CD4-positive, alpha-beta T cell treated with Interleukin-17A for 1 hour (primary cell): Measurements from ENCODE around the gene NR2F2.

Experiments
- DNase-seq: peaks from one replicate; pipeline ENCODE4 v3.0.0-alpha.2; 2020

The NR2F2 gene

DNA sequence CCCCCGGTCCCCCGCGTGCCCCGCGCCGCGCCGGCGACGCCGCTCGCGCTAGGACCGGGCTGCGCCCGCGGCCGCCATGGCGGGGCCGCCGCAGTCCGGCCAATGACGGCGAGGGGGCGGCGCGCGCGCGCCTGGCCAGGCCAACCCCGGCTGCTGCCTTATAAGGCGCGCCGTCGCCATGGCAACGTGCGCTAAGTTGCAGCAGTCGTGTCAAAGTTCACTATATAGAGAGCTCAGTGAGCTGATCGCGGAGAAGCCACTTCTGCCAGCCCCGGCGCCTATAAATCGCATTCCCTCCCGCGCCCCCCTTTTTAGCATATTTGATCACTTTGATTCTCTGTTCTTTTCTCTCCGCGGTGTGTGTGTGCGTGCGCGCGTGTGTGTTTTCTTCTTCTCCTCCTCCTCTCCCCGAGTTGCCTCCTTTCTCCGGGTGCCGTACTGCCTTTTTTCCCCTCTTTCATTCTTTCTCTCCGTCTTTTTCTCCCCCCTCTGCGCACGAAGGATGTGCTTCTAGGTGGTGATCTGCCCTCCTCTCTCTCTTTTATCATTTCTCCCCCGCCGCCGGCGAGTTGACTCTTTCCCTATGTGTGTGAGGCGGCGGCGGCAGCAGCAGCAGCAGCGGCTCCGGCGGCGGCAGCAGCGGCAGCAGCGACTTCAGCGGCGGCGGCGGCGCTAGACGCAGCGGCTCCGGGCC, at the start of gene NR2F2:
NR2F2 (plus strand) TSS at position 251 of the 694 bp plus-strand sequence. CDS start 1,406 bp downstream, outside the sequence.
- DNase-seq: peak; percentile 46

DNA sequence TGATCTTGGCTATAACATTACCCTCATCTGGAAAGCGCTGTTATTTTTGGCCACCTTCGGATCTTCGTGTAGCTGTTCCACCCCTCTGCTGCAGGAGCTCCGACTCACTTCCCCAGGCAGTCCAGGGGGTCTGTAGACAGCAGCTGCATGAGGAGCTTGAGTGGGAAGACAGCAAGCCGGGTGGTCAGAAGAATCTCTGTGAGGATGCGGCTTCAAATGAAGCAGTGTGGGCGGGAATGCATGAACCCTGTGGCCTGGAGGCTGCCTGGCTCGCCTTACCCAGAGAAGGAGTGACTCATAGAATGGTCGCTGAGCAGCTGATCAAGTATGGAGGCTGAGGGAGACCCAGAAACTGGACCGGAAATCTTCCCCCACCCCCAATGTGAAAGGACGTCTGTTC, 45.2 kb upstream of the NR2F2 start:
- no peak for DNase-seq

DNA sequence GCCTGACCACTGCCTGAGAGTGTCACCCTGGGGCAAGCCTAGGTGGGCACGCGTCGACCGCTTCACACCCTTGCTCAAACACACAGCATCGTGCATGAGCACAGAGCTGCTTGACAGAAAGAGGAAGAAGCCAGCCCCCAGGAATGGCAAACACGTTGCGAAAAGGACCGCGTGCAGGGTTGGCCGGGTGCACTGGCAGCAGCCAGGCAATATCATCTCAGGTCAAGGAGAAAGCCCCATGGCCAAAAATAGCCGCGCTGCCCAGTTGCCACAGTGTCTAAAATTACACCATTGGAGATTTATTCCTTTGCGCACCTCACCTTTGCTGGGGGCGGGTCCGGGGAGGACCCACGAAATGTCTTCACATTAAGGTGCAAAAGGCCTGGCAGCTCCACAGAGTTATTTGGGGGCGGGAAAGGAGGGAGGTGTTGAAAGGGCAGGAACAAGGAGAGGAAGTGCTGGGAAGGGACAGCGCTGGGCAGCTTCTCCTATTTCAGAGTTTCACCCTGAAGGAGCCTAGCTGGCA, 44.7 kb upstream of the NR2F2 start:
- DNase-seq: no peak

DNA sequence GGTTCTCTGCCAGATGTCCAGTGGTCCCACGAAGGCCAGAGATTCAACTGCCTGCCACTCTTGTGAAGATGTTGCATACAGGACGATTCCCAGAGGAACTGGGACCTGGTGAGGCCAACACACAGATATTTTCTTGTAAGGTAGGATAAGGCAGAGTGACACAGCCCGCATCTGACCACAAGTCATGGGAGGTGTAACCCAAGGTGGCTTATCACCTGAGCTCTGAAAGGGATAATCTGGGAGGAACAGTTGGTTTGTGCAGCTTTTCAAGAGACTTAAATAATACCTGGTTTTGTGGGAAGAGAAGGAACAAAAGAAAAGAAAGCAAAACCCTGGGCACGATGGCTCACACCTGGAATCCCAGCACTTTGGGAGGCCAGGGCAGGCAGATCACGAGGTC, 39.8 kb upstream of the NR2F2 start:
- DNase-seq: no peak

DNA sequence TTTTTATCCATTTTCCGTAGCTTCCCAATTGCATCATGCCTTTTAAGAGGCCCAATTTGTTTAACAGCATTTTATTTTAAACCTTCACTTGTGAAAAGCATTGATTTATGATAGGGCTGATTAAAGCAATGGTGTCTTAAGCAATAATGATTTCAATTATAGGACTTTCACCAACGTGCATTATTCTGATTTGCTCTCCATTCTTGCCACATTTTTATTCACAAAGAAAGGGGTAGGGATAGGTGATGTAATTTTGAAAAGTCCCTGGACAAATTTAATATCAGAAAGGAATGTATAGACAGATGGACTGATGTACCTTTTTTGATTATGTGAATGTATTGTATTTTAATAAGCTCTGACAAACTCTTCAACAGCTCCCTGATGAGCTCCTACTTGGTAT, 37.9 kb upstream of the NR2F2 start:
- no peak for DNase-seq

DNA sequence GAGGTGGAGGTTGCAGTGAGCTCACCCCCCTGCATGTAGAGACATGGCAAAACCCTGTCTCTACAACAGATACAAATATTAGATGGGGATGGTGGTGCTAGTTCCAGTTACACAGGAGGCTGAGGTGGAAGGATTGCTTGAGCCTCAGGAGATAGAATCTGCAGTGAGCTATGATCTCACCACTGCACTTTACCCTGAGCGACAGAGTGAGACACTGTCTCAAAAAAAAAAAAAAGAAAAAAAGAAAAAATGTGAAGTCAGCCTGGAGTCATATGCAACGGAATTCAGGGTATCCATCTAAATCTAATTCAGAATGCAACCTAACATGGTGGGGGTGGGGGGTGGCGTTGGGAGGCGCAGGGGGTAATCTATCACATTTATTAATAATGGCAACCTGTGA, 37.1 kb upstream of the NR2F2 start:
- DNase-seq: no peak

DNA sequence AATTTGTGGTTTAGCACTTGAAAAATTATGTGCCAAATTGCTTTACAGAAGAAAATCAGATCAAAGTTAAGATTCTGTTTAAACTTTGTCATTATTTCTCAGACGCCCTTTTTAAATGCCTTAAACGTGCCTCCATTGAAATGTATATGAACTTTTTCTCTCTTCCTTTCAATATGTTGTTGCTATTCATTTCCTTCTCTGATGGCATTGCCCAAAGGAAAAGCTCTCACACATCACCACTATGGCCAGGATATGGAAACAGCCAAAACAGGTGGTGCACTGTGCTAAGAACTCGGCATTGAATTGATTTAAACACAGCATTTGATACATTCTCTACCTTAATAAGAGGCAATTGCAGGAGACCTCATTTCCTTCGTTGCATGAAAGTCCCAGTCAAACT, 35.7 kb upstream of the NR2F2 start:
- no peak for DNase-seq

DNA sequence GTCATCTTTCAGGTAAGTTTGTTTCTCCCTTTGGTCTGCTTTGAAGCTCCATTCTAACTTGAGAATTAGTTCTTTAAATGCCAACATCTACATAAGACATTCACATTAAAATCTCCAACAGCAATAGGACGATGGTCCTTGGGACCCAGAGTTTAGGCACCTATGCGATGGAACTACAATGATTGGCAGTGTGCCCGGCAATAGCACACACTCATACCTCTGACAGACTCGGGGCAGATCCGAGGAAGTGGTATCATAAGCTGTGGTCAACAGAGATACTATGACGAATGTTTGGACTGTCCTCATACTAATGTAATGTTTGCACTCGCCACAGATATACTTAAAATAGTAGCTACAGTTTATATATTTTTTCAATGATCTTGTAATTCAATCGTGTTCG, 34.2 kb upstream of the NR2F2 start:
- DNase-seq: no peak

DNA sequence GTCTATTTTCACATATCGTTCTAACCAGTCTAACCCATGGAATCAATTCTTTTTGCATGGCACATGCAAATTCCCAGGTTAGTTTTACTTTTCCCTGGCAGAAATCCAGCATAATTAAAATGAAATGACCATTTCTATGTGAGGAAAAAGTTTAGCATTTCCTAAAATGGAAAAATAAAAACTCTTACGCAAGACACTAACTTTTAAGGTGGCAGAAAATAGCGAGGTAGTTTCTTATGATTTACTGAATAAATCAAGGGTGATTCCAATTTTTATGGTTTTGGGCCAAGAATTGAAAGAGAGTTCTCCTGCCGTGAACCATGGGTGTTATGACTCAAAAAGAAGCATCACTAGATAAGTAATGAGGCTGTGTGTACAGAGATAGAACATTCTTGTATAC, 32.7 kb upstream of the NR2F2 start:
- DNase-seq: no peak

DNA sequence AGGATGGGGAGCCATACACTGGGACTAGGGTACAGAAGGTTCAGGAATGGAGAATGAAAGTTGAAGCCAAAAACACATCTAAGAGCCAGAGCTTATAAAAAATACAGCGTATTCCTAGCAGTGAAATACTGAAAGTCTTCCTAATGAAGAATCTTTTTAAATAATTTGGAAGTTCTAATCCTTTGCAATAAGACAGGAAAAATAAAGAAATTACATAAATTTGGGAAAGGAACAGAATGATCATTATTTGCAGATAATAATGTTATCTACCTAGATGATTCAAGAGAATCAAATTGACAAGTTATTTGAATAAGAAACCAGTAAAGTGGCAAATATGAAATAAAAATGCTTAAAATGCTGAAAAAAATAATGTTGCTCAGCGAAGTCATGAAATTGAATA, 32.3 kb upstream of the NR2F2 start:
- DNase-seq: no peak

DNA sequence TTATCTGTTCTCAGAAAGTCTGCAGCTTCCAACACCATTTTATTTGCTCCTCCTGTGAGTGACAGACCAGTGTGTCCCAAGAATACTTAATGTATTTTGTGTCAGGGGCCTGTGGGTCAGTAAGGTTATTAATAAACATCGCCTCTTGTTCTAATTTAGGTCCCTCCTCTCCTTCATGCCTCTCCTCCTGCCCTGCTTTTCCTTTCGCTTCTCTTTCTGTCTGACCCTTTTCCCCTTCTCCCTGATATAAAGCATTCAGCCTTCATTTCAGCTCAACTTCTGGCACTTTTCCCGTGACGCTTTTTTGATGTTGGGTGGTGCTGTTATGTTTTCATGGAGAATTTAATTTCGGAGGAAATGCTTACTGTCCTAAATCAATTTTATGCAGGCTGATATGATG, 29.7 kb upstream of the NR2F2 start:
- DNase-seq: no peak

DNA sequence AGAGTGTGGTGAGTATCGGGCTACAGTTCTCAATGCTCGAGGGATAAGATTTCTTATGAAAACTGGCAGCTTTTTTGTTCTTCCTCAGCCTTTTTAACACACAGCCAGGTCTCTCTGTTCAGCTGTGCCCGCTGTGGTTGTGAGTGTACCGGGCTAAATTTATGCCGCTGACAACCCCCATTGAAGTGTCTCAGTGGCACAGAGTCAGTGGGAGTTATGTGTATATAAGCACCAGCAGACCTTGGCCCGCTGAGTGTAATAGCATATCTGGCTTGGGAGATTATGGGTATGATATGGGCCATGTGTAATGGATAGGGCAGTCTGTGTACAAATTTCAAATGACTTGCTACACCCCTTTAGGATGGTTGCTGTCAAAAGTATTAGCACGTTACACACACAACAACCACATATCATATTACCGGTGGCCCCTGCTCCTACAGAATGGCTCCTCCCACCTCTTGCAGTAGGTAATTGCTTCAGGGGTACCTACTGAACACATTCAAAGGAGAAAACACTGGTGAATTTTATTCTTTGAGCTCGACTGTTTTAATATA, 26.9 kb upstream of the NR2F2 start:
- no peak for DNase-seq

DNA sequence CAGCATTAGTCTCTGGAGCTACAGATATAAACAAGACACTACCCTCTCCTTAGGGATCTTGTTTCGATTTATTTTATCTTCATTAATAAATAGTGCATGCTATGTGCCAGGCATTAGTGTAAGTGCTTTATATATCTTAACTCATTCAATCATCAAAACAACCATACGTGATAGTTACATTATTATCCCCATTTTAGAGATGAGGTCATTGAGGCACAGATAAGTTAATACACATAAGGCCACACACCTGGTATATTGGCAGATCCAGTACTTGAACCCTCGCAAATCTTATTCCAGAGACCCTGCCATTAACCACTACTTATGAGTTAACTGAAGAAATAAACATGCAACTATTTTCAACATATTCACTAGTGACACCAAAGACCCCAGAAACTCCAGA, 25.7 kb upstream of the NR2F2 start:
- no peak for DNase-seq

DNA sequence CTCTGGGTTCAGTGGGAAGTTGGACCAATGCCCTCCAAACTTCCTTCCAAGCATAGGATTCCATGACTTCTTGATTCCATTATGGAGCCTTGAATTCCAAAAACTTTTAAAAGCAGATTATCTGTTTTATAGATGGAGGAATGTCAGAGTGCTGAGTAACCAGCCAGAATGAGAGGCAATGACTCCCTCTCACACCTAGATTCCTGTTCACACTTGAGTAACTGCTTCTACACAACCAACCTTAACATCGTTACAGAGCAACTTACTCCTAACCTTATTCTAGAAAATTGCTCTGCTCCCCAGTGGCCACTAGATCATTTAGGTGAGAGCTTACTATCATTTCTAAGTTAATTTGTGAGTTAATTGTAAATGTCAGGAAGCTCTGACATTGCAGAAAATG, 24.2 kb upstream of the NR2F2 start:
- no peak for DNase-seq

DNA sequence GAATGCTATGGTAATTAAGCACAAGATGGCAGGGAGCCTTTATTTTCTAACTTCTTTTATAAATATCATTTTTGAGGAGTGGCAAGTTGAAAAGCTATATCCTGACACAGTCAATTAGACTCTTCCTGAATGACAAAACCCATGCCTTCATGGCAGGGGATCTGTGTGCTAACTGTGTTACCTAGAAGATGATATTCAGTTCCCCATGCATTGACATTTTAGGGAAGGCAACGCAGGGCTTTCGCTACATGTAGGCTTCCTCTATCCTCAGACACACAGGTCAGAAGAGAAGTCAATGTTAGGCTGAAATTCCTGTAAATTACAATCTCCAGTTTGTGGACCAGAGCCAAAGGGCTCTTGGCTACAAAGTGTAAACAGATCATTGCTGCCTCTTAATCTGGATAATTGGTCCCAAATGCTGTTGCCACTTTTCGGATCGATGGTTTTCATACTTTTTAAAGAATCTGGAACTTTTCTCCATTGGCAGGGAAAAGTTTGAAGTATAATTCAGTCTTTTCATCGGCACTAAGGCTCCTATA, 22.6 kb upstream of the NR2F2 start:
- no peak for DNase-seq

DNA sequence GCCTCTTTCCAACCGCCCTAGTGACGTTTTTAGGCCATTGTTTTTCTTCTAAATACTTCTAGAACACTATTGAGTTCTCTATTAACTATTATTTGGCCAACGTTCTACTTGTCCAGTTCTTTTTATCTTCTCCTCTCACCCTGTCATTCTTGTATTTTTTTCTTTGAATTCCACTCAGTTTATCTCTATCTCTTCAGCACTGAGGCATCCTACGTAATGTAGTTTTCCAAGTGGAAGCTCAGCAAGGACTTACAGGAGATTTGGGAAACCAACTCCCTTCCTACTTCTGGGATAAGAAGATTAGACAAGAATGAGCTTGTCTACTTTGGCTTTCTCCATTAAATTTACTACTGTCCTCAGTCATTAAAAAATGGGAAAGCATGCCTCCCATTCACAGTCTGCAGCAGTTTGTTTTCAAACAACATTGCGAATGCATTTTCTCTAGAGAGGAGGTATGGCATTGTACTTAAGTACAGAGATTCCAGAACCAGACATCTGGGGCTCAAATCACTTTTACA, 21.3 kb upstream of the NR2F2 start:
- DNase-seq: no peak

DNA sequence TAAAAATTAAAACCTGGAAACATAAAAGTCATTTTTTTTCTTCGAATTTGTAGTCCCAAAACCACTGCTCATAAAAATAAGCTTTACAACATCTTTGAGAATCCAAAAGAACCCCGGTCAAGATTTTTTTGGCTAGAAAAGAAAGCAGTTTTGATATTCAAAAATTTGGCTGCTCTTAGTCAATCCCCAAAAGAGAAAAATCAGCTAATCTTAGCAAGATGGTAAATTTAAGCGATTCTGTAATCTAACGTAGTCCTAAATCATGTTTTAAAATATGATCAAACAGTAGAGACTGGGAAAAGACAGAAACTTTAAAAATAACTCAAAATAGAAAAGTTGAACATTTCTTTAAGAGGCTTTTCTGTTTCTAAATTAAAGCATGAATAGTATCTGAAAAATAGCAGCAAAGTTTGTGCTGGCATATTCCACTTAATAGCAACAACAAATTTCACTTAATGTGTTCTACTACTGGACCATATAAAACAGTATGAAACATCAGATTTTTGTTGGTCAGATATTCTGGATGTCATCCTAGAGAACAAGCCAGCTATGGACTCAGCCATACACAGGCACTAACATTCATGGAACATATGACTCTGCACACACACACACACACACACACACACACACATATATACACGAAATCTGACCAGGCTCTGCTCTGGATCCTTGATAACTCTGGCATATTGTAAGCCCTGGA, 19.1 kb upstream of the NR2F2 start:
- no peak for DNase-seq

DNA sequence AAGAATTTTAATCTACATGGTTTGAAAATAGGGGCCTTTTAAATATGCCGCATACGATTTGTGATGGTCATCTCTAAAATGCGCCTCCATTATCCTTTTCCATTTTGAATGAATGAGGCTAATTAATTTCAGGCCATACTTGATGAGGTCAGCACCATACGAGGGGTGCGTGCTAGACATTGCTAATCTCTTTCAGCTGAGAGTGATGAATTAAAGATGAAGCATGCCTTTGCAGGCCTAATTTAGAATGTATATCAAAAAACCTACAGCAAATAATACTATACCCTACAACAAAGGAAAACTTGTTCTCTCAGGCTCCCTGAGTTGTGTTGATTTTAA, 18.6 kb upstream of the NR2F2 start:
- DNase-seq: no peak

DNA sequence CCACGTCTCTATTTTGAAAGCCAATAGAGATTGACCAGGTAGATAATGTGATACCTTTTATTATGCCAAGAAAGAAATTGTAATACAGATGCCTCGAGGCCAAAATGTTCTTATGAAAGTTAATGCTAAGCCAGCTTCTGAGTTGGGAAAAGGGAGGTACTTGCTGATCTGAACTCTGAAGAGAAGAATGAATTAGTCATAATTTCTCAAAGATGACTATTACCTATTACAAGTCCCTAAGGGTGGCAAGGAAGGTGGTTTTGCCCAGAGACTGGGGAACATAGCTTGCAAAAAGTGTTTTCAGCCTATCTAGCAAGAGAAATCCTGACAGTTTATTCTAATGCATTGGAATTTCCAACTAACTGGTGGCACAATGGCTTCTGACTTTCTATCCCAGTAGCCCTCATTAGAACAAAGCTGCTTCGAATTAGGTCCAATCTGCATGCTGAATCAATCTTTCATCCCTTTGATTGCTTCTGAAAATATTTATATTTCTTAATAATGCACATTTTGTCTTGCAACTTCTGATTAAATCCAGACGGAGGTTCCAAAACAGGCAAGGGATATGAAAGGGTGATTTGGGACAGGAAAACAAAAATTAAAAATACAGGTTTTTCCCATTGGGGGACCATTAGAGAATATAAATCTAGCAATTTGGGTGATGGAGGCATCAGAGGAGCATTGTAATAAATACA, 17.7 kb upstream of the NR2F2 start:
- no peak for DNase-seq

DNA sequence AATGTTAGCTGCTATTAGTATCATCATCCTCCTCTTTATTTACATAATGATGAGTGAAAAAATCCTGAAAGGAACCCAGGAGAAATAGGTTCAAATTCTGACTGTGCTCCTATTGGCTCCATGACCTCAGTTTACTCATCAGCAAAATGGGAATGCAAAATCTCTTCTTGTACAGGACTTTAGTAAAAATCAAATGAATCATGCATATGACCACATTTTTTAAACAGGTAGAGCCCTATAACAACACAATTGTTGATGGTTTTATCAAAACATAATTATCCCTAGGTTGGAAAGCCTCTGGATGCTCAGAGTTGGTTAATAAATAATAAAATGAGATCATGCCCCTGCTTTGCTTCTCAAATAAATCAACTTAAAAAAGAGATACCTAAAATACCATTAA, 16.0 kb upstream of the NR2F2 start:
- DNase-seq: no peak

DNA sequence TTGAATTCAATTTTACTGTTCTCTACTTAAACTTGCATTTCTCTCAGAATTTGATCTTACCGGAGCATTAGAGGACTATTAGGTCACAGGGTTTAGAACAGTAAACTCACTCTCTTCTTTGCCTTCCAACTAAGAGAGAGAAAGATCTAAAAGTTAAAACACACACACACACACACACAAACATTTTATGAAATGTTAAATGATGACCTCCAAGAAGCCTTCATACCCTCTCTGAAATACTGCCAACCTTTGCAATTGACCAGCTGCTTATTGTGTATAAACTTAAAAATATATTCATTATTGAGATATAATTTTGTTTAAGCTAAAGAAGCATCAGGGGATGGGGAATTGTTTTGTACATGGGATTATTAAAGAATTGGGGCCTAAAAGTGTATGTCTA, 15.5 kb upstream of the NR2F2 start:
- DNase-seq: no peak

DNA sequence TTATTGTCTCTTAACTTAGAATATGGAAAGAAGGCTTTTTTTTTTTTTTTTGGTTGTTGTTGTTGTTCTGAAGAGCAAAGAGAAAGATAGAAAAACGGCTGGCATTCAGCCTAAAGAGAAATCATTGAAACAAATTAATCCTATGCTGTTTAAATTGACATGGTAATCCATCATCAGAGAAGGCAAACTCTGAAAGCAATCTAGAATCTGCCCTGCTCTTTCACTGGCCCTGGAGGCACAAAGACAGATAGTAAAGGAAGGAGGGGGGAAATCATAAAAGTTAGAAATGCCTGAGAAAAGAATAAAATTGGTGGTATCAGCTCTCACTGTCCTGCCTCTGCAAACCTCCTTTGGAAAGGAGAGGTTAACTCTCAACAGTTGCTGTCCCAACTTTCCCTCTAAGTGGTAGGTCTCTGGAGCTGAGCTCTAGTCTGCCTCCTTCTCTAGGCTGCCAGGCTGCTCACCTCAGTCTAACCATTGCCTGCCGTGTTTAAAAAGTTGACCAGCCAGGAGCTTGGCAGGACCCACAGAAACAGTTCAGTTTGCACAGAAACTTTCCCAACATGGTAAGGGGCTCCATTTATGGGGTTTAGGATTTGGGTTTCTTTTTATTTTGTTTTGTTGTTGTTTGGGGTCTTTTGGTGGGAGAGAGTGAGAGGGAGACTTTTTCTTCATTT, 13.4 kb upstream of the NR2F2 start:
- no peak for DNase-seq

DNA sequence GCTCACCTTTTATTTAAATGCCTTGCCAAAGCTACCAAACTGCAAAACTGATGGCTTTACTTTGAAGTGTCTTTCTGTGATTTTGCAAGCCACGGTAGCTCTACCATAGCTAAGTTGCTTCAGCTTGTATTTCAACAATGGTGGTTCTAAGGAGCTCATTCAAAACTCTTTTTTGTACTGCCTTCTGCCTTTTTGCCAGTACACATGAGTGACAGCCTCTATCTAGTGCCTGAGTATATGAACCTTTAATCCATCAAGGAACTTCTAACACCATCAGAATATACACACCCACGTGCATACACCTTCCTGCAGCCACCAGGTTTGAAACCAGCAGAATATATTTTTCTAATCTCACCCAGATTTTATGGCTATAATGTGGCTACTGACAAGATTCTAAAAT, 10.4 kb upstream of the NR2F2 start:
- no peak for DNase-seq
